ENCODE measurements around the gene TENM3.

TENM3 gene

DNA sequence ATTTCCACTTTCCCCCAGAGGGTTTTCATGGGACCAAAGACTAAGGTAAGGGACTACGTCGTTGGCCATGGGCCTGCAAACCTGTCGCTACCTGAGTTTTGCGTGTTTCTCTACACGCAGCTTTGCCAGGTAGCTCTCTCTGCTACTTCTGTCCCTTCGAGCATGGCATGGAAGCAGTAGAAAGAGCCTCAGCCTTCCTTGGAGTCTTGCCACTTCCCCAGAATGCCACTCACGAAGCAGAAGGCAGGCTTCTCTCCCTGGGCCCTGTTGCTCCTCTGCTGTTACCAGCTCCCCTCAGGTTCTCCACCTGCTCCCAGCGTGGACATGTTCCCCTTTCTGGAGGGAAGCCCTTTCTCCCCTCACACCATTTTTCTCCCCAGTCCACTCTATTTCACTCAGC lies 381.1 kb downstream of the TENM3 start:
- Histone ChIP-seq H3K79me2 (ENCODE audit: control insufficient read depth, low read length) (no peaks in the 10 kb centered on the region), H3K36me3 (ENCODE audit: control insufficient read depth, low read length) (no peaks in the 10 kb centered on the region), H3K4me2 (ENCODE audit: low read length) (no peak overlapping the region), H3K9me2 (replicated peaks; ENCODE audit: control insufficient read depth, low read length) (no peaks in the 10 kb centered on the region), H3K4me3 (ENCODE audit: low read length) (no peak overlapping the region), H3F3A (ENCODE audit: control insufficient read depth, insufficient read depth) (no peaks in the 10 kb centered on the region), H3K4me1 (ENCODE audit: control insufficient read depth, low read length) (no peaks in the 10 kb centered on the region), H4K20me1 (ENCODE audit: control insufficient read depth, insufficient read depth, low read depth, low read length) (no peaks in the 10 kb centered on the region), H3K27ac (ENCODE audit: low read depth, low read length) (no peak overlapping the region), H3K27me3 (ENCODE audit: control insufficient read depth, low read length) (no peaks in the 10 kb centered on the region), H3K9me3 (ENCODE audit: control insufficient read depth, insufficient read depth, low read length) (no peaks in the 10 kb centered on the region)
- no peak for TF ChIP-seq EZH2phosphoT487 (IDR thresholded peaks at IDR 0.05; ENCODE audit: borderline replicate concordance, low read length)
- TF ChIP-seq, protein P1, sequence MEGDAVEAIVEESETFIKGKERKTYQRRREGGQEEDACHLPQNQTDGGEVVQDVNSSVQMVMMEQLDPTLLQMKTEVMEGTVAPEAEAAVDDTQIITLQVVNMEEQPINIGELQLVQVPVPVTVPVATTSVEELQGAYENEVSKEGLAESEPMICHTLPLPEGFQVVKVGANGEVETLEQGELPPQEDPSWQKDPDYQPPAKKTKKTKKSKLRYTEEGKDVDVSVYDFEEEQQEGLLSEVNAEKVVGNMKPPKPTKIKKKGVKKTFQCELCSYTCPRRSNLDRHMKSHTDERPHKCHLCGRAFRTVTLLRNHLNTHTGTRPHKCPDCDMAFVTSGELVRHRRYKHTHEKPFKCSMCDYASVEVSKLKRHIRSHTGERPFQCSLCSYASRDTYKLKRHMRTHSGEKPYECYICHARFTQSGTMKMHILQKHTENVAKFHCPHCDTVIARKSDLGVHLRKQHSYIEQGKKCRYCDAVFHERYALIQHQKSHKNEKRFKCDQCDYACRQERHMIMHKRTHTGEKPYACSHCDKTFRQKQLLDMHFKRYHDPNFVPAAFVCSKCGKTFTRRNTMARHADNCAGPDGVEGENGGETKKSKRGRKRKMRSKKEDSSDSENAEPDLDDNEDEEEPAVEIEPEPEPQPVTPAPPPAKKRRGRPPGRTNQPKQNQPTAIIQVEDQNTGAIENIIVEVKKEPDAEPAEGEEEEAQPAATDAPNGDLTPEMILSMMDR (IDR thresholded peaks at IDR 0.05; ENCODE audit: low read depth, low read length, poor library complexity, severe bottlenecking): no peak

DNA sequence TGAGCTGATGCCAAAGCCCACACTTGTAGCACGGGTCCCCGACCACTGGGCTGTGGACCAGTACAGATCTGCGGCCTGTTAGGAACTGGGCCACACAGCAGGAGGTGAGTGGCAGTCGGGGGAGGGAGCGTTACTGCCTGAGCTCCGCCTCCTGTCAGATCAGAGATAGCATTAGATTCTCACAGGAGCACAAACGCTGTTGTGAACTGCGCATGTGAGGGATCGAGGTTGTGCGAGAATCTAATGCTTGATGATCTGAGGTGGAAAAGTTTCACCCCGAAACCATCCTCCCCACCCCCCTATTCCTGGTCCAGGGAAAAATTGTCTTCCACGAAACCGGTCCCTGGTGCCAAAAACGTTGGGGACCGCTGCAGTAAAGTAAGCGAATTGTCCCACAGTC lies 382.0 kb downstream of the TENM3 start:
- no peaks in the 10 kb centered on the region for H3F3A ChIP-seq (ENCODE audit: control insufficient read depth, insufficient read depth)
- H3K9me3 ChIP-seq (ENCODE audit: control insufficient read depth, insufficient read depth, low read length): no peaks in the 10 kb centered on the region
- no peaks in the 10 kb centered on the region for H3K4me1 ChIP-seq (ENCODE audit: control insufficient read depth, low read length)
- no peaks in the 10 kb centered on the region for H3K27me3 ChIP-seq (ENCODE audit: control insufficient read depth, low read length)
- H3K79me2 ChIP-seq (ENCODE audit: control insufficient read depth, low read length): no peaks in the 10 kb centered on the region
- no peak overlapping the region for H3K4me3 ChIP-seq (ENCODE audit: low read length)
- no peak overlapping the region for H3K27ac ChIP-seq (ENCODE audit: low read depth, low read length)
- no peaks in the 10 kb centered on the region for H4K20me1 ChIP-seq (ENCODE audit: control insufficient read depth, insufficient read depth, low read depth, low read length)
- TF ChIP-seq, protein P1 (IDR thresholded peaks at IDR 0.05; ENCODE audit: low read depth, low read length, poor library complexity, severe bottlenecking): no peak
- no peak for TF ChIP-seq EZH2phosphoT487 (IDR thresholded peaks at IDR 0.05; ENCODE audit: borderline replicate concordance, low read length)
- H3K36me3 ChIP-seq (ENCODE audit: control insufficient read depth, low read length): no peaks in the 10 kb centered on the region
- H3K4me2 ChIP-seq (ENCODE audit: low read length): no peak overlapping the region
- no peaks in the 10 kb centered on the region for H3K9me2 ChIP-seq (replicated peaks; ENCODE audit: control insufficient read depth, low read length)

DNA sequence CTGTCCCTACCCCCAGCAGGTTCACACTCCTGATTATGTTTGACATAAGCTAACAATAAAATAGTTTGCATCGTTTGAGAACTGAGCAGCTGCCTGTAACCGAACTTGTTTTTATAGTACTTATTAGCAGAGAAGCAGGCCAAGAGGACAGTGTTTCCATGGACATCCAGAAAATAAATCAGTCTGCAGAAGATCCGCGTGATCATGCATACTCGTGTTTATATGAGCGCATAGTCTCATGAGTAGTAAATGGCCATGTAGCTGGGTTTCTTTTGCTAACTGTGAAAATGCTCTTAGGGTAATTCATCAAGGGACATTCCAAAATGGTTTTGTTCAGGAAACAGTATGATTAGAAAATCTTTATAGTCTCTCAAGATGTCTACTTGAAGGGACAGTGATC lies 384.8 kb downstream of the TENM3 start:
- TF ChIP-seq, protein P1 (IDR thresholded peaks at IDR 0.05; ENCODE audit: low read depth, low read length, poor library complexity, severe bottlenecking): no peak
- TF ChIP-seq EZH2phosphoT487 (IDR thresholded peaks at IDR 0.05; ENCODE audit: borderline replicate concordance, low read length): no peak
- H3F3A ChIP-seq (ENCODE audit: control insufficient read depth, insufficient read depth): no peaks in the 10 kb centered on the region
- no peaks in the 10 kb centered on the region for H3K36me3 ChIP-seq (ENCODE audit: control insufficient read depth, low read length)
- no peaks in the 10 kb centered on the region for H3K4me1 ChIP-seq (ENCODE audit: control insufficient read depth, low read length)
- no peak overlapping the region for H3K27ac ChIP-seq (ENCODE audit: low read depth, low read length)
- no peaks in the 10 kb centered on the region for H3K9me3 ChIP-seq (ENCODE audit: control insufficient read depth, insufficient read depth, low read length)
- H3K4me3 ChIP-seq (ENCODE audit: low read length): no peak overlapping the region
- H4K20me1 ChIP-seq (ENCODE audit: control insufficient read depth, insufficient read depth, low read depth, low read length): no peaks in the 10 kb centered on the region
- H3K27me3 ChIP-seq (ENCODE audit: control insufficient read depth, low read length): no peaks in the 10 kb centered on the region
- no peaks in the 10 kb centered on the region for H3K9me2 ChIP-seq (replicated peaks; ENCODE audit: control insufficient read depth, low read length)
- H3K79me2 ChIP-seq (ENCODE audit: control insufficient read depth, low read length): no peaks in the 10 kb centered on the region
- no peak overlapping the region for H3K4me2 ChIP-seq (ENCODE audit: low read length)

DNA sequence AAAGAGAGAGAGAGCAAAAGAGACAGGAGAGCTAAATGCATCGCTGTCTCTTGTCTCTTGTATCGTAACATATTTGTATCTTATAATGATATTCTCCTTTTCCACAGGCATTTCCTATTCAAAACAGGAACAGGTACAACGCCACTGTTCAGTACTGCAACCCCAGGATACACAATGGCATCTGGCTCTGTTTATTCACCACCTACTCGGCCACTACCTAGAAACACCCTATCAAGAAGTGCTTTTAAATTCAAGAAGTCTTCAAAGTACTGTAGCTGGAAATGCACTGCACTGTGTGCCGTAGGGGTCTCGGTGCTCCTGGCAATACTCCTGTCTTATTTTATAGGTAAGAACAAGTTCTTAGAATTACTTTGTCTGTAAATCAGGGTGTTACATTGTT lies 385.3 kb downstream of the TENM3 start:
- Histone ChIP-seq H3K27ac (ENCODE audit: low read depth, low read length) (no peak overlapping the region), H3K79me2 (ENCODE audit: control insufficient read depth, low read length) (no peaks in the 10 kb centered on the region), H3K36me3 (ENCODE audit: control insufficient read depth, low read length) (no peaks in the 10 kb centered on the region), H3K4me2 (ENCODE audit: low read length) (no peak overlapping the region), H3K9me2 (replicated peaks; ENCODE audit: control insufficient read depth, low read length) (no peaks in the 10 kb centered on the region), H3K9me3 (ENCODE audit: control insufficient read depth, insufficient read depth, low read length) (no peaks in the 10 kb centered on the region), H3F3A (ENCODE audit: control insufficient read depth, insufficient read depth) (no peaks in the 10 kb centered on the region), H3K4me3 (ENCODE audit: low read length) (no peak overlapping the region), H3K4me1 (ENCODE audit: control insufficient read depth, low read length) (no peaks in the 10 kb centered on the region), H3K27me3 (ENCODE audit: control insufficient read depth, low read length) (no peaks in the 10 kb centered on the region), H4K20me1 (ENCODE audit: control insufficient read depth, insufficient read depth, low read depth, low read length) (no peaks in the 10 kb centered on the region)
- TF ChIP-seq EZH2phosphoT487 (IDR thresholded peaks at IDR 0.05; ENCODE audit: borderline replicate concordance, low read length): no peak
- TF ChIP-seq, protein P1 (IDR thresholded peaks at IDR 0.05; ENCODE audit: low read depth, low read length, poor library complexity, severe bottlenecking): no peak
